H9 (cell line): Measurements from ENCODE around the gene CYB561D1. TPM values are rescaled to one million over a fixed set of nuclear protein-coding genes. Genes with fewer than 3 reads are reported as not detected.

Experiments
- DNase-seq: peaks from one replicate; pipeline ENCODE4 v3.0.0-alpha.2; 2017
- H2AFZ ChIP-seq: one replicate; pipeline ENCODE4 v1.6.1; 2013; ENCODE audit warnings: mild to moderate bottlenecking, low read length, control low read depth, moderate library complexity
- H2AK5ac ChIP-seq: 2 replicates; pipeline ENCODE4 v1.6.1; 2013; ENCODE audit warnings: low read length, control low read depth, mixed read lengths; ENCODE audit not compliant: insufficient read length
- H2BK120ac ChIP-seq: one replicate; pipeline ENCODE4 v1.6.1; 2013; ENCODE audit warnings: low read depth, mild to moderate bottlenecking, low read length, control low read depth, inconsistent platforms; ENCODE audit not compliant: poor library complexity, severe bottlenecking
- H2BK12ac ChIP-seq: 2 replicates; pipeline ENCODE4 v1.6.1; 2013; ENCODE audit warnings: low read length, control low read depth, mixed read lengths, low read depth; ENCODE audit not compliant: insufficient read length
- H2BK15ac ChIP-seq: 2 replicates; pipeline ENCODE4 v1.6.1; 2013; ENCODE audit warnings: low read depth, low read length, control low read depth
- H2BK20ac ChIP-seq: one replicate; pipeline ENCODE4 v1.6.1; 2013; ENCODE audit warnings: low read depth, mild to moderate bottlenecking, low read length, control low read depth, inconsistent platforms; ENCODE audit not compliant: poor library complexity, severe bottlenecking
- H2BK5ac ChIP-seq: 2 replicates; pipeline ENCODE4 v1.6.1; 2013; ENCODE audit warnings: low read length, control low read depth, mixed read lengths; ENCODE audit not compliant: insufficient read length
- H3K14ac ChIP-seq: 2 replicates; pipeline ENCODE4 v1.6.1; 2013; ENCODE audit warnings: low read length, control low read depth; ENCODE audit not compliant: insufficient read depth
- H3K18ac ChIP-seq: 2 replicates; pipeline ENCODE4 v1.6.1; 2013; ENCODE audit warnings: low read depth, mild to moderate bottlenecking, mixed read lengths, low read length, control low read depth; ENCODE audit not compliant: insufficient read length
- H3K23ac ChIP-seq: 2 replicates; pipeline ENCODE4 v1.6.1; 2013; ENCODE audit warnings: low read length, control low read depth, mixed read lengths, low read depth; ENCODE audit not compliant: insufficient read length
- H3K23me2 ChIP-seq: 2 replicates; pipeline ENCODE4 v1.6.1; 2013; ENCODE audit warnings: low read depth, mild to moderate bottlenecking, mixed read lengths, low read length, control low read depth; ENCODE audit not compliant: insufficient read length, poor library complexity, severe bottlenecking
- H3K27ac ChIP-seq: 2 replicates; pipeline ENCODE4 v1.5.1; 2013; ENCODE audit warnings: low read length, control low read depth, mixed read lengths, low read depth; ENCODE audit not compliant: insufficient read length
- H3K27me3 ChIP-seq: 2 replicates; pipeline ENCODE4 v1.6.1; 2013; ENCODE audit warnings: low read length, control low read depth, inconsistent platforms; ENCODE audit not compliant: insufficient read depth
- H3K4ac ChIP-seq: 2 replicates; pipeline ENCODE4 v1.6.1; 2013; ENCODE audit warnings: low read depth, mild to moderate bottlenecking, control low read depth, inconsistent platforms, low read length, moderate library complexity
- H3K4me1 ChIP-seq: 2 replicates; pipeline ENCODE4 v1.6.1; 2013; ENCODE audit warnings: low read length, control low read depth, inconsistent platforms; ENCODE audit not compliant: insufficient read depth
- H3K4me2 ChIP-seq: 2 replicates; pipeline ENCODE4 v1.6.1; 2013; ENCODE audit warnings: low read length, control low read depth, mixed read lengths; ENCODE audit not compliant: insufficient read length, insufficient read depth
- H3K56ac ChIP-seq: 2 replicates; pipeline ENCODE4 v1.6.1; 2013; ENCODE audit warnings: low read depth, mild to moderate bottlenecking, mixed read lengths, low read length, control low read depth; ENCODE audit not compliant: insufficient read length
- H3K79me1 ChIP-seq: 2 replicates; pipeline ENCODE4 v1.6.1; 2013; ENCODE audit warnings: low read depth, mild to moderate bottlenecking, moderate library complexity, low read length, control low read depth, inconsistent platforms; ENCODE audit not compliant: insufficient read depth, poor library complexity, severe bottlenecking
- H3K79me2 ChIP-seq: 2 replicates; pipeline ENCODE4 v1.6.1; 2013; ENCODE audit warnings: low read length, control low read depth, inconsistent platforms; ENCODE audit not compliant: insufficient read depth
- H3K9ac ChIP-seq: 2 replicates; pipeline ENCODE4 v1.6.1; 2013; ENCODE audit warnings: low read length, control low read depth, mixed read lengths; ENCODE audit not compliant: insufficient read length; ENCODE audit errors: extremely low read depth
- H3K9me3 ChIP-seq: one replicate; pipeline ENCODE4 v1.6.1; 2013; ENCODE audit warnings: low read depth, low read length, inconsistent platforms; ENCODE audit not compliant: control insufficient read depth
- H3T11ph ChIP-seq: one replicate; pipeline ENCODE4 v1.6.1; 2013; ENCODE audit warnings: mild to moderate bottlenecking, low read length, control low read depth, inconsistent platforms
- H4K20me1 ChIP-seq: one replicate; pipeline ENCODE4 v1.6.1; 2013; ENCODE audit not compliant: control insufficient read depth, insufficient read length, insufficient read depth
- H4K5ac ChIP-seq: 2 replicates; pipeline ENCODE4 v1.6.1; 2013; ENCODE audit warnings: low read depth, mild to moderate bottlenecking, mixed read lengths, low read length, control low read depth; ENCODE audit not compliant: insufficient read length
- H4K8ac ChIP-seq: replicated peaks from 2 replicates; pipeline ENCODE4 v1.6.1; 2013; ENCODE audit warnings: low read length, control low read depth, mixed read lengths, low read depth; ENCODE audit not compliant: insufficient read length
- H4K91ac ChIP-seq: 2 replicates; pipeline ENCODE4 v1.6.1; 2013; ENCODE audit warnings: low read depth, mild to moderate bottlenecking, moderate library complexity, mixed read lengths, low read length, control low read depth; ENCODE audit not compliant: insufficient read length
- H3K27ac Mint-ChIP-seq, 3 experiments: 2 replicates in 2 of 3; 3 replicates in 1 of 3; pipeline ENCODE4 v1.8.0; 2020 to 2021; ENCODE audit warnings: mixed read lengths in 3 of 3, mild to moderate bottlenecking in 1 of 3, moderate library complexity in 1 of 3
- H3K27me3 Mint-ChIP-seq: 2 replicates; pipeline ENCODE4 v1.8.0; 2021; ENCODE audit warnings: low read depth, mild to moderate bottlenecking, moderate library complexity, mixed read lengths
- H3K36me3 Mint-ChIP-seq, 3 experiments: 2 replicates in 2 of 3; 3 replicates in 1 of 3; pipeline ENCODE4 v1.8.0; 2020 to 2021; ENCODE audit warnings: low read depth in 3 of 3, mixed read lengths in 3 of 3; ENCODE audit not compliant: insufficient read depth in 1 of 3
- H3K4me1 Mint-ChIP-seq, 2 experiments: 2 replicates each; pipeline ENCODE4 v1.8.0; 2020; ENCODE audit warnings: mixed read lengths in 2 of 2
- H3K4me3 Mint-ChIP-seq, 2 experiments: 2 replicates in 1 of 2; 3 replicates in 1 of 2; pipeline ENCODE4 v1.8.0; 2020 to 2021; ENCODE audit warnings: mild to moderate bottlenecking in 2 of 2, mixed read lengths in 2 of 2, moderate library complexity in 1 of 2
- H3K9me3 Mint-ChIP-seq, 2 experiments: 2 replicates in 1 of 2; 3 replicates in 1 of 2; pipeline ENCODE4 v1.8.0; 2020; ENCODE audit warnings: mild to moderate bottlenecking in 2 of 2, mixed read lengths in 2 of 2, moderate library complexity in 1 of 2
- WGBS: extraction: QIAGEN DNeasy Blood & Tissue Kit; methylation state at CpG from one replicate; pipeline ENCODE4 v1.1.7; 2013; ENCODE audit warnings: missing lambda C conversion rate, low lambda C conversion rate, mixed read lengths; ENCODE audit not compliant: insufficient read length; ENCODE audit errors: extremely low coverage; 5-methylcytosine and 5-hydroxymethylcytosine counted together
- total RNA-seq: library from RNA; stranded (reverse); gene quantifications from 2 replicates; pipeline ENCODE4 v1.2.1, GENCODE V29; 2021
- TF ChIP-seq, protein P1 (sequence below): fragments of 200-600 bp; sonication (generic); conservative IDR thresholded peaks from 3 replicates; pipeline ENCODE4 v1.8.0; 2021; ENCODE audit warnings: antibody characterized with exemption, mild to moderate bottlenecking

The CYB561D1 gene
- total RNA-seq, 1 experiment from 2014 or later, result 6.5 TPM

DNA sequence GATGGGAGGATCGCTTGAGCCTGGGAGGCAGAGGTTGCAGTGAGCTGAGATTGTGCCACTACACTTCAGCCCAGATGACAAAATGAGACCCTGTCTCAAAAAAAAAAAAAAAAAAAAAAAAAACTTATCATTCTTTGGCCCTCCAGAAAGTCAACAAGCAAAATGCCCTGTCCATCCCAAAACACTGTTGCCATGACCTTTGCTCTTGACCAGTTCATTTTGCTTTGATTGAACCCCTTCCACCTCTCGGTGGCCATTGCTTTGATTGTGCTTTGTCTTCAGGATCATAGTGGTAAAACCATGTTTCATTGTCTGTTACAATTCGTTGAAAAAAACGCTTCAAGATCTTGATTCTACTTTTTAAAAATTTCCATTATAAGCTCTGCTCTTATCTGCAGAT lies 36.1 kb upstream of the CYB561D1 start:
- no peaks in the 10 kb centered on the region for H3K4me1 ChIP-seq
- H3K27me3 Mint-ChIP-seq, result peaks cover 31% of the 10 kb centered on the region
- H3K27me3 ChIP-seq, result no peaks in the 10 kb centered on the region
- H3K9ac ChIP-seq, result no peak overlapping the region
- H3T11ph ChIP-seq, result no peak overlapping the region
- H2BK120ac ChIP-seq, result no peak overlapping the region
- no peak overlapping the region for H3K23ac ChIP-seq
- no peak overlapping the region for H3K14ac ChIP-seq
- H3K79me2 ChIP-seq, result no peaks in the 10 kb centered on the region
- no peak overlapping the region for H2AFZ ChIP-seq
- DNase-seq, result no peak
- no CpG with 5 or more reads among the region's 4 CpGs for WGBS
- H2BK15ac ChIP-seq, result no peak overlapping the region
- no peaks in the 10 kb centered on the region for H4K20me1 ChIP-seq
- no peak overlapping the region for H2AK5ac ChIP-seq
- no peak overlapping the region for H2BK12ac ChIP-seq
- H4K91ac ChIP-seq, result no peak overlapping the region
- H3K4me1 Mint-ChIP-seq, result no peaks in the 10 kb centered on the region
- H2BK20ac ChIP-seq, result no peak overlapping the region
- H3K23me2 ChIP-seq, result no peaks in the 10 kb centered on the region
- H4K5ac ChIP-seq, result no peak overlapping the region
- no peak overlapping the region for H3K56ac ChIP-seq
- no peak overlapping the region for H4K8ac ChIP-seq
- H3K4ac ChIP-seq, result no peak overlapping the region
- peaks cover 0 to 16% (median 0%) of the 10 kb centered on the region in 3 experiments; a peak in 4 of 7 replicates for H3K36me3 Mint-ChIP-seq
- H3K4me3 Mint-ChIP-seq, result no peak overlapping the region
- no peak overlapping the region for H3K27ac ChIP-seq
- no peak overlapping the region for H3K27ac Mint-ChIP-seq
- H3K4me2 ChIP-seq, result no peak overlapping the region
- peaks cover 26 to 29% of the 10 kb centered on the region in 2 experiments for H3K9me3 Mint-ChIP-seq
- H3K18ac ChIP-seq, result no peak overlapping the region
- no peak overlapping the region for H2BK5ac ChIP-seq
- TF ChIP-seq, protein P1, sequence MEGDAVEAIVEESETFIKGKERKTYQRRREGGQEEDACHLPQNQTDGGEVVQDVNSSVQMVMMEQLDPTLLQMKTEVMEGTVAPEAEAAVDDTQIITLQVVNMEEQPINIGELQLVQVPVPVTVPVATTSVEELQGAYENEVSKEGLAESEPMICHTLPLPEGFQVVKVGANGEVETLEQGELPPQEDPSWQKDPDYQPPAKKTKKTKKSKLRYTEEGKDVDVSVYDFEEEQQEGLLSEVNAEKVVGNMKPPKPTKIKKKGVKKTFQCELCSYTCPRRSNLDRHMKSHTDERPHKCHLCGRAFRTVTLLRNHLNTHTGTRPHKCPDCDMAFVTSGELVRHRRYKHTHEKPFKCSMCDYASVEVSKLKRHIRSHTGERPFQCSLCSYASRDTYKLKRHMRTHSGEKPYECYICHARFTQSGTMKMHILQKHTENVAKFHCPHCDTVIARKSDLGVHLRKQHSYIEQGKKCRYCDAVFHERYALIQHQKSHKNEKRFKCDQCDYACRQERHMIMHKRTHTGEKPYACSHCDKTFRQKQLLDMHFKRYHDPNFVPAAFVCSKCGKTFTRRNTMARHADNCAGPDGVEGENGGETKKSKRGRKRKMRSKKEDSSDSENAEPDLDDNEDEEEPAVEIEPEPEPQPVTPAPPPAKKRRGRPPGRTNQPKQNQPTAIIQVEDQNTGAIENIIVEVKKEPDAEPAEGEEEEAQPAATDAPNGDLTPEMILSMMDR, result no peak
- no peaks in the 10 kb centered on the region for H3K9me3 ChIP-seq
- no peaks in the 10 kb centered on the region for H3K79me1 ChIP-seq
